Measurements from ENCODE around the gene TIAM1.

Gene TIAM1

DNA sequence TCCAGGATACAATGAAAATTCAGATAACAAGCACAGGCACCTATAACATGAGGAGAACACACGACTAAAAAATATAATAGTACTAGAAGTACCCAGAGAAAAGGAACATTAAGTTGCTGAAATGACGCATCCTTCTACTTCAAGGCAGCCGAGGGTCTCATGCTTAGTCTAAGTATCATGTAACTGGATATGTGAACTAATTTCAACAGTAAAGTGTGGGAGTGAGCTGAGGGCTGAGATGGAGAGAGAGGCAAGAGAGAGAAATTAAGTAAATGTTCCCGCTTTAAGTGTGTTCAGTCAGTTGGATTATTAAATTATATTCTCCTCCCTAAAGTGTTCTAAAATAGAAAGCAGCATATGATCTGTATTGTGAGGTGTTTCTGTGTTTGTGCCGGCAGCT lies 153.5 kb downstream of the TIAM1 start:
- Histone ChIP-seq H3K4me3 (ENCODE audit: low read depth in 1 of 2, low read length in 2 of 2) (no peak overlapping the region), H4K20me1 (ENCODE audit: insufficient read depth, low read length) (no peaks in the 10 kb centered on the region), H2AFZ (ENCODE audit: low read depth, low read length) (no peak overlapping the region), H3K4me1 (ENCODE audit: insufficient read depth, low read length) (peaks cover 3% of the 10 kb centered on the region; the same call in 1 of the 2 replicates), H3K36me3 (ENCODE audit: insufficient read depth, low read length) (peaks cover 8% of the 10 kb centered on the region; the same call in 1 of the 2 replicates), H3K9me3 (ENCODE audit: insufficient read depth, low read length, severe bottlenecking) (no peaks in the 10 kb centered on the region), H3K4me2 (ENCODE audit: insufficient read depth, low read length) (no peak overlapping the region), H3K9ac (ENCODE audit: low read depth, low read length) (no peak overlapping the region), H3K79me2 (ENCODE audit: insufficient read depth, low read length) (no peaks in the 10 kb centered on the region), H3K27ac (ENCODE audit: low read length) (no peak overlapping the region), H3K27me3 (ENCODE audit: insufficient read depth, low read length, poor library complexity) (no peaks in the 10 kb centered on the region)
- ATAC-seq (ENCODE audit: insufficient read depth, low read depth), result no peak
- TF ChIP-seq EZH2 (IDR thresholded peaks at IDR 0.05; ENCODE audit: borderline replicate concordance, low read depth, low read length, severe bottlenecking), result no peak
- TF ChIP-seq CTCF (IDR thresholded peaks at IDR 0.05; ENCODE audit: borderline replicate concordance, extremely low read depth, low read length, poor library complexity, severe bottlenecking), result no peak
- no peak for DNase-seq

- DNase-seq (no peak), ATAC-seq (ENCODE audit: insufficient read depth, low read depth) (no peak)
- Histone ChIP-seq H2AFZ (ENCODE audit: low read depth, low read length) (no peak overlapping the region), H3K4me1 (ENCODE audit: insufficient read depth, low read length) (peaks cover 19% of the 10 kb centered on the region), H3K27ac (ENCODE audit: low read length) (no peak overlapping the region), H3K36me3 (ENCODE audit: insufficient read depth, low read length) (no peaks in the 10 kb centered on the region; the same call in 1 of the 2 replicates), H3K27me3 (ENCODE audit: insufficient read depth, low read length, poor library complexity) (no peaks in the 10 kb centered on the region), H4K20me1 (ENCODE audit: insufficient read depth, low read length) (no peaks in the 10 kb centered on the region), H3K9me3 (ENCODE audit: insufficient read depth, low read length, severe bottlenecking) (no peaks in the 10 kb centered on the region), H3K4me2 (ENCODE audit: insufficient read depth, low read length) (no peak overlapping the region), H3K4me3 (ENCODE audit: low read depth in 1 of 2, low read length in 2 of 2) (no peak overlapping the region), H3K9ac (ENCODE audit: low read depth, low read length) (no peak overlapping the region), H3K79me2 (ENCODE audit: insufficient read depth, low read length) (no peaks in the 10 kb centered on the region)
- no peak for TF ChIP-seq EZH2 (IDR thresholded peaks at IDR 0.05; ENCODE audit: borderline replicate concordance, low read depth, low read length, severe bottlenecking)
Measured at GRCh38 chr21:31187499-31187898, 156.6 kb downstream of the TIAM1 start.

DNA sequence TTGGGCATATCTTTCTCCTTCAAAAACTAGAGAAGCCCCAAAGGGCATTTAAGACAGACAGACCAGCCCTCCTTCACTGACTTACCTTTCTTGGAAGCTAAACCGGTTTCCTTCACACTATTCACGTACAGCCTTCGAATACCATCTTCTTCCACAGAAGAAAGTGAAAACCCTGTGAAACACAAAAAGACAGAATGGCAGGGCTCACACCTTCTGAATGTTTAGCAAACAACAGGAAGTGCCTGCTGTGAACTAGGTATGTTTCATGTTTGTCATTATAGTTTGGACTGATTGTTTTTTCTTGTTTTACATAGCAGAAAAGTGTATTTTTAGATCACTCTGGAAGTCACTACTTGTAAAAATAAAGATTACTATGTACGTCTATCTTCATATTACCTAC lies 157.1 kb downstream of the TIAM1 start:
- Histone ChIP-seq H3K9me3 (ENCODE audit: insufficient read depth, low read length, severe bottlenecking) (no peaks in the 10 kb centered on the region), H3K4me1 (ENCODE audit: insufficient read depth, low read length) (peaks cover 25% of the 10 kb centered on the region), H3K27ac (ENCODE audit: low read length) (no peak overlapping the region), H3K79me2 (ENCODE audit: insufficient read depth, low read length) (no peaks in the 10 kb centered on the region), H3K9ac (ENCODE audit: low read depth, low read length) (no peak overlapping the region), H3K4me3 (ENCODE audit: low read depth in 1 of 2, low read length in 2 of 2) (no peak overlapping the region), H3K4me2 (ENCODE audit: insufficient read depth, low read length) (no peak overlapping the region), H2AFZ (ENCODE audit: low read depth, low read length) (no peak overlapping the region), H3K27me3 (ENCODE audit: insufficient read depth, low read length, poor library complexity) (no peaks in the 10 kb centered on the region), H4K20me1 (ENCODE audit: insufficient read depth, low read length) (no peaks in the 10 kb centered on the region), H3K36me3 (ENCODE audit: insufficient read depth, low read length) (peaks cover 3% of the 10 kb centered on the region)
- TF ChIP-seq CTCF (IDR thresholded peaks at IDR 0.05; ENCODE audit: borderline replicate concordance, extremely low read depth, low read length, poor library complexity, severe bottlenecking), result no peak
- TF ChIP-seq EZH2 (IDR thresholded peaks at IDR 0.05; ENCODE audit: borderline replicate concordance, low read depth, low read length, severe bottlenecking), result no peak
- DNase-seq (no peak), ATAC-seq (ENCODE audit: insufficient read depth, low read depth) (no peak)

GRCh38 chr21:31185663-31186062 lies 158.4 kb downstream of the TIAM1 start:
- H4K20me1 ChIP-seq (ENCODE audit: insufficient read depth, low read length), result no peaks in the 10 kb centered on the region
- H3K27ac ChIP-seq (ENCODE audit: low read length), result no peak overlapping the region
- H3K4me2 ChIP-seq (ENCODE audit: insufficient read depth, low read length), result no peak overlapping the region
- H3K4me1 ChIP-seq (ENCODE audit: insufficient read depth, low read length), result peaks cover 27% of the 10 kb centered on the region
- TF ChIP-seq CTCF (IDR thresholded peaks at IDR 0.05; ENCODE audit: borderline replicate concordance, extremely low read depth, low read length, poor library complexity, severe bottlenecking) (no peak), EZH2 (IDR thresholded peaks at IDR 0.05; ENCODE audit: borderline replicate concordance, low read depth, low read length, severe bottlenecking) (no peak)
- no peak for DNase-seq
- no peaks in the 10 kb centered on the region for H3K79me2 ChIP-seq (ENCODE audit: insufficient read depth, low read length)
- ATAC-seq (ENCODE audit: insufficient read depth, low read depth), result 0 out of 3 replicates have a peak, but pooled peaks have one; percentile 30
- H3K9ac ChIP-seq (ENCODE audit: low read depth, low read length), result no peak overlapping the region
- H3K9me3 ChIP-seq (ENCODE audit: insufficient read depth, low read length, severe bottlenecking), result no peaks in the 10 kb centered on the region
- no peak overlapping the region for H2AFZ ChIP-seq (ENCODE audit: low read depth, low read length)
- H3K36me3 ChIP-seq (ENCODE audit: insufficient read depth, low read length), result peaks cover 3% of the 10 kb centered on the region; the same call in 1 of the 2 replicates
- H3K27me3 ChIP-seq (ENCODE audit: insufficient read depth, low read length, poor library complexity), result no peaks in the 10 kb centered on the region
- H3K4me3 ChIP-seq (ENCODE audit: low read depth in 1 of 2, low read length in 2 of 2), result no peak overlapping the region

Data from DND-41 (cell line).